HCT116 (cell line): ENCODE measurements around the gene ETS1. TPM values are rescaled to one million over a fixed set of nuclear protein-coding genes. Genes with fewer than 3 reads are reported as not detected.

Experiments
- ATAC-seq: fragments of 200-7000 bp; cut with Tn5 transposase; 2 replicates; pipeline ENCODE4 v1.9.1; 2020; ENCODE audit warnings: mild to moderate bottlenecking, moderate library complexity
- BruUV-seq: library from RNA; stranded (reverse); fragments of 400-500 nt; replicated peaks from 2 replicates; lab custom pipeline; 2021; lab: Mats Ljungman, UMichigan
- CTCF ChIA-PET: fragments of 300-600 bp; sonication (Branson Sonifier 250); formaldehyde crosslinking; loops from one replicate; lab custom pipeline; 2021; ENCODE audit warnings: antibody characterized with exemption; lab: Charles Lee
- POLR2A ChIA-PET: fragments of 300-600, 350-600 bp; sonication (Branson Sonifier 250); formaldehyde crosslinking; loops from one replicate; lab custom pipeline; 2021; ENCODE audit warnings: antibody characterized with exemption; lab: Charles Lee
- RAD21 ChIA-PET, 2 experiments: fragments of 300-600 bp; sonication (Branson Sonifier 250); formaldehyde crosslinking; loops; one replicate each; lab custom pipeline; 2023; ENCODE audit warnings: low total read pairs in 2 of 2; ENCODE audit not compliant: uncharacterized antibody in 2 of 2, unreplicated experiment in 2 of 2, low non-redundant PET in 1 of 2; lab: Charles Lee
- DNase-seq: peaks from one replicate; pipeline ENCODE4 v3.0.0-alpha.2; 2010; ENCODE audit warnings: low read depth, low spot score
- H2AFZ ChIP-seq: fragments of 200-600 bp; shearing (Covaris generic), sonication (generic); 2 replicates; pipeline ENCODE4 v1.6.1; 2017; ENCODE audit warnings: low read depth, mixed run types, mixed read lengths, antibody characterized with exemption, low read length; ENCODE audit not compliant: poor library complexity, severe bottlenecking
- H3K27ac ChIP-seq: 2 replicates; pipeline ENCODE4 v1.5.1; 2012; ENCODE audit warnings: low read depth, low read length
- H3K27me3 ChIP-seq: fragments of 200-600 bp; sonication (generic); 2 replicates; pipeline ENCODE4 v1.6.1; 2016; ENCODE audit warnings: mixed run types, low read length, mixed read lengths; ENCODE audit not compliant: insufficient read depth
- H3K36me3 ChIP-seq, 2 experiments: fragments of 200-500 bp in 1 of 2; fragments of 200-600 bp in 1 of 2; sonication (Bioruptor generic) in 1 of 2; sonication (generic) in 1 of 2; 2 replicates each; pipeline versions ENCODE4 v1.5.1 to v1.6.1; 2014 to 2016; ENCODE audit warnings: low read length in 2 of 2, inconsistent platforms in 1 of 2, mixed read lengths in 1 of 2, mixed run types in 1 of 2; ENCODE audit not compliant: insufficient read depth in 2 of 2, control insufficient read depth in 1 of 2
- H3K4me1 ChIP-seq, 2 experiments: fragments of 200-600 bp in 1 of 2; sonication (generic) in 1 of 2; 2 replicates each; pipeline versions ENCODE4 v1.5.1 to v1.6.1; 2012 to 2017; ENCODE audit warnings: low read length in 2 of 2, inconsistent platforms in 1 of 2, mild to moderate bottlenecking in 1 of 2, mixed read lengths in 1 of 2, mixed run types in 1 of 2, moderate library complexity in 1 of 2; ENCODE audit not compliant: insufficient read depth in 2 of 2, control insufficient read depth in 1 of 2
- H3K4me2 ChIP-seq: fragments of 200-600 bp; sonication (generic); 2 replicates; pipeline ENCODE4 v1.6.1; 2017; ENCODE audit warnings: mixed run types, low read length, mixed read lengths
- H3K4me3 ChIP-seq, 2 experiments: fragments of 200-600 bp in 1 of 2; sonication (generic) in 1 of 2; replicated peaks in 1 of 2; 2 replicates each; pipeline ENCODE4 v1.5.1; 2011 to 2016; ENCODE audit warnings: low read length in 2 of 2, control low read depth in 1 of 2, low read depth in 1 of 2, mild to moderate bottlenecking in 1 of 2, mixed read lengths in 1 of 2, mixed run types in 1 of 2
- H3K79me2 ChIP-seq: fragments of 200-600 bp; sonication (generic); 2 replicates; pipeline ENCODE4 v1.6.1; 2017; ENCODE audit warnings: mild to moderate bottlenecking, mixed run types, low read length, moderate library complexity, mixed read lengths; ENCODE audit not compliant: insufficient read depth
- H3K9ac ChIP-seq: fragments of 200-600 bp; sonication (generic); 2 replicates; pipeline ENCODE4 v1.6.1; 2016; ENCODE audit warnings: low read length, mixed read lengths
- H3K9me2 ChIP-seq: fragments of 200-600 bp; sonication (generic), shearing (Covaris generic); 2 replicates; pipeline ENCODE4 v1.6.1; 2017; ENCODE audit warnings: mixed run types, mild to moderate bottlenecking, moderate library complexity; ENCODE audit not compliant: insufficient read depth
- H3K9me3 ChIP-seq, 2 experiments: fragments of 200-500 bp in 1 of 2; fragments of 200-600 bp in 1 of 2; sonication (Bioruptor generic) in 1 of 2; sonication (generic) in 1 of 2; 2 replicates each; pipeline ENCODE4 v1.6.1; 2014 to 2017; ENCODE audit warnings: low read length in 2 of 2, mixed read lengths in 2 of 2, inconsistent platforms in 1 of 2, low read depth in 1 of 2, mild to moderate bottlenecking in 1 of 2, mixed run types in 1 of 2, moderate library complexity in 1 of 2; ENCODE audit not compliant: control insufficient read depth in 1 of 2, insufficient read depth in 1 of 2
- H4K20me1 ChIP-seq: fragments of 200-600 bp; sonication (generic), shearing (Covaris generic); 2 replicates; pipeline ENCODE4 v1.6.1; 2017; ENCODE audit warnings: mixed run types, mild to moderate bottlenecking, moderate library complexity; ENCODE audit not compliant: insufficient read depth
- ATF3 ChIP-seq: IDR thresholded peaks from 2 replicates; pipeline ENCODE4 v1.6.1; 2012
- CBX3 ChIP-seq: IDR thresholded peaks from 2 replicates; pipeline ENCODE4 v1.6.1; 2012; ENCODE audit warnings: low read depth
- CEBPB ChIP-seq: IDR thresholded peaks from 2 replicates; pipeline ENCODE4 v1.6.1; 2012; ENCODE audit warnings: low read depth
- EGR1 ChIP-seq: IDR thresholded peaks from 2 replicates; pipeline ENCODE4 v1.6.1; 2012; ENCODE audit warnings: low read depth
- ELF1 ChIP-seq: IDR thresholded peaks from 2 replicates; pipeline ENCODE4 v1.6.1; 2012; ENCODE audit warnings: low read depth, borderline replicate concordance
- EZH2 ChIP-seq: fragments of 200-600 bp; sonication (generic); IDR thresholded peaks from 2 replicates; pipeline ENCODE4 v1.6.1; 2017; ENCODE audit warnings: antibody characterized with exemption, mixed run types
- FOSL1 ChIP-seq: IDR thresholded peaks from 2 replicates; pipeline ENCODE4 v1.6.1; 2012; ENCODE audit warnings: low read depth
- JUND ChIP-seq: IDR thresholded peaks from 2 replicates; pipeline ENCODE4 v1.6.1; 2012
- MAX ChIP-seq: IDR thresholded peaks from 2 replicates; pipeline ENCODE4 v1.6.1; 2012
- POLR2A ChIP-seq: IDR thresholded peaks from 2 replicates; pipeline ENCODE4 v1.7.0; 2011; ENCODE audit warnings: borderline replicate concordance; ENCODE audit not compliant: insufficient read depth, insufficient read length; ENCODE audit errors: extremely low read depth
- POLR2AphosphoS5 ChIP-seq: IDR thresholded peaks from 2 replicates; pipeline ENCODE4 v1.6.1; 2011; ENCODE audit warnings: mild to moderate bottlenecking, low read depth, low read length, moderate library complexity
- RAD21 ChIP-seq: IDR thresholded peaks from 2 replicates; pipeline ENCODE4 v1.6.1; 2012; ENCODE audit warnings: low read depth, mild to moderate bottlenecking
- SIN3A ChIP-seq: IDR thresholded peaks from 2 replicates; pipeline ENCODE4 v1.6.1; 2012; ENCODE audit warnings: low read depth
- SP1 ChIP-seq: IDR thresholded peaks from 2 replicates; pipeline ENCODE4 v1.6.1; 2012; ENCODE audit warnings: low read depth
- TCF7L2 ChIP-seq: IDR thresholded peaks from 2 replicates; pipeline ENCODE4 v1.7.0; 2011; ENCODE audit warnings: borderline replicate concordance, inconsistent platforms; ENCODE audit not compliant: insufficient read depth, insufficient read length; ENCODE audit errors: extremely low read depth
- YY1 ChIP-seq: IDR thresholded peaks from 2 replicates; pipeline ENCODE4 v1.6.1; 2011; ENCODE audit warnings: low read length, low read depth, moderate library complexity, mild to moderate bottlenecking; ENCODE audit not compliant: insufficient replicate concordance; ENCODE audit errors: extremely low read depth
- ZFX ChIP-seq: fragments of 450-650 bp; IDR thresholded peaks from 2 replicates; pipeline ENCODE4 v1.6.1; 2017
- ZNF274 ChIP-seq: fragments of 200-500 bp; sonication (Bioruptor generic); IDR thresholded peaks from 2 replicates; pipeline ENCODE4 v1.6.1; 2014; ENCODE audit warnings: mild to moderate bottlenecking, low read depth, low read length, inconsistent platforms
- intact Hi-C: fragments of 100-400 bp; cut with micrococcal nuclease; formaldehyde crosslinking; loops from 2 replicates; pipeline ENCODE4 v1.10.0; 2022
- total RNA-seq: library from RNA; stranded (reverse); gene quantifications from one replicate; pipeline ENCODE4 v1.2.1, GENCODE V29; 2021; ENCODE audit not compliant: unreplicated experiment
- TF ChIP-seq, protein P1 (sequence below): IDR thresholded peaks from 2 replicates; pipeline ENCODE4 v1.6.1; 2012; ENCODE audit warnings: low read depth

Gene ETS1
- total RNA-seq, 1 experiment from 2014 or later = 9.2 TPM

- no TSS peak for BruUV-seq
- intact Hi-C loops = no loop called here
- CTCF ChIA-PET = no interaction called here
These were observed 24.1 kb downstream of the ETS1 start for GRCh38 chr11:128563308-128563707.

DNA sequence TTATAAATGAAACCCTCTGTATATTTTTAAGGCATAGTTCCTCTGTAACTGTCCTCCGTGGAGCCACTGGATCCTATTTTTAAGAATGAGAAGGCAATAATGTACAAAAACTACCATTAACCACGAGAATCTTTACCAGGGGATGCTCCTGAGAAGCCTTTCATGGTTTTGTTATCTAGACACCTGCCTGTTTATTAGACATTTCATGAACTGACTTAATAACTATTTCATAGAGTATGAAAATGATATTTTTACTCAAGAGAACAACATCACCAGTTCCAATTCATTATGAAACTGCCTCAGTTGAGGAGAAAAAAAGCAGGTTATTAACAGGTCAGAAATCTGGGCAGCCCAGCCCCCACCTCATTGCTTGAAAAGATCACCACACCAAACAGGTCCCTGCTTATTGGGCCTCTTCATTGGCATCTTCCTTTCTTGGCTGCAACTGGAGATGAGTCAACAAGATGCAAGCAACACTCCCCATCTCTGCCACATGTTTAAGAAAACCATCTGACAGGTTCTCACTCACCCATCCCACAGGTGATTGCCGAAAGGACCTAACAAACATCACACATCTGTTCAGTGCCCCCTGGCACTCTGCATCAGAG lies 27.8 kb downstream of the ETS1 start:
- H3K79me2 ChIP-seq = no peaks in the 10 kb centered on the region
- no peak for ATAC-seq
- H4K20me1 ChIP-seq = no peaks in the 10 kb centered on the region
- CTCF ChIA-PET = no interaction called here
- no TSS peak for BruUV-seq
- no peak overlapping the region for H3K9ac ChIP-seq
- H3K27ac ChIP-seq = no peak overlapping the region
- no peaks in the 10 kb centered on the region for H3K36me3 ChIP-seq
- H3K27me3 ChIP-seq = no peaks in the 10 kb centered on the region
- no peaks in the 10 kb centered on the region for H3K4me1 ChIP-seq
- no peaks in the 10 kb centered on the region for H3K9me3 ChIP-seq
- RAD21 ChIA-PET = no interaction called here
- no peak overlapping the region for H3K4me3 ChIP-seq
- no peak for TF ChIP-seq ZFX
- no peak for TF ChIP-seq SP1
- TF ChIP-seq RAD21 = no peak
- no peak for TF ChIP-seq ZNF274
- no peak for TF ChIP-seq YY1
- TF ChIP-seq, protein P1, sequence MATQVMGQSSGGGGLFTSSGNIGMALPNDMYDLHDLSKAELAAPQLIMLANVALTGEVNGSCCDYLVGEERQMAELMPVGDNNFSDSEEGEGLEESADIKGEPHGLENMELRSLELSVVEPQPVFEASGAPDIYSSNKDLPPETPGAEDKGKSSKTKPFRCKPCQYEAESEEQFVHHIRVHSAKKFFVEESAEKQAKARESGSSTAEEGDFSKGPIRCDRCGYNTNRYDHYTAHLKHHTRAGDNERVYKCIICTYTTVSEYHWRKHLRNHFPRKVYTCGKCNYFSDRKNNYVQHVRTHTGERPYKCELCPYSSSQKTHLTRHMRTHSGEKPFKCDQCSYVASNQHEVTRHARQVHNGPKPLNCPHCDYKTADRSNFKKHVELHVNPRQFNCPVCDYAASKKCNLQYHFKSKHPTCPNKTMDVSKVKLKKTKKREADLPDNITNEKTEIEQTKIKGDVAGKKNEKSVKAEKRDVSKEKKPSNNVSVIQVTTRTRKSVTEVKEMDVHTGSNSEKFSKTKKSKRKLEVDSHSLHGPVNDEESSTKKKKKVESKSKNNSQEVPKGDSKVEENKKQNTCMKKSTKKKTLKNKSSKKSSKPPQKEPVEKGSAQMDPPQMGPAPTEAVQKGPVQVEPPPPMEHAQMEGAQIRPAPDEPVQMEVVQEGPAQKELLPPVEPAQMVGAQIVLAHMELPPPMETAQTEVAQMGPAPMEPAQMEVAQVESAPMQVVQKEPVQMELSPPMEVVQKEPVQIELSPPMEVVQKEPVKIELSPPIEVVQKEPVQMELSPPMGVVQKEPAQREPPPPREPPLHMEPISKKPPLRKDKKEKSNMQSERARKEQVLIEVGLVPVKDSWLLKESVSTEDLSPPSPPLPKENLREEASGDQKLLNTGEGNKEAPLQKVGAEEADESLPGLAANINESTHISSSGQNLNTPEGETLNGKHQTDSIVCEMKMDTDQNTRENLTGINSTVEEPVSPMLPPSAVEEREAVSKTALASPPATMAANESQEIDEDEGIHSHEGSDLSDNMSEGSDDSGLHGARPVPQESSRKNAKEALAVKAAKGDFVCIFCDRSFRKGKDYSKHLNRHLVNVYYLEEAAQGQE = no peak
- no peak for TF ChIP-seq CEBPB
- no peak for TF ChIP-seq EGR1
- TF ChIP-seq CBX3 = no peak
- no peak for TF ChIP-seq ATF3
- TF ChIP-seq FOSL1 = no peak
- no peak for TF ChIP-seq MAX
- TF ChIP-seq SIN3A = no peak
- peaks cover 3% of the 10 kb centered on the region; the same call in 1 of the 2 replicates for H3K9me2 ChIP-seq
- H3K4me2 ChIP-seq = no peak overlapping the region
- intact Hi-C loops = no loop called here
- no peak for DNase-seq
- no peak overlapping the region for H2AFZ ChIP-seq
- POLR2A ChIA-PET = no interaction called here

More at GRCh38 chr11:128563308-128563707, 24.1 kb downstream of the ETS1 start:
- Histone ChIP-seq H3K79me2 (no peaks in the 10 kb centered on the region), H3K9me2 (peaks cover 3% of the 10 kb centered on the region; the same call in 1 of the 2 replicates), H3K27me3 (peaks cover 12% of the 10 kb centered on the region; the same call in 1 of the 2 replicates), H3K4me1 (no peaks in the 10 kb centered on the region), H3K36me3 (no peaks in the 10 kb centered on the region), H3K4me3 (no peak overlapping the region), H3K9me3 (no peaks in the 10 kb centered on the region), H3K4me2 (no peak overlapping the region), H2AFZ (no peak overlapping the region), H3K9ac (no peak overlapping the region), H3K27ac (no peak overlapping the region), H4K20me1 (no peaks in the 10 kb centered on the region)
- RAD21 ChIA-PET = no interaction called here
- DNase-seq = no peak
- POLR2A ChIA-PET = no interaction called here
- no peak for ATAC-seq
- TF ChIP-seq EGR1 = no peak
- TF ChIP-seq ZFX = no peak
- no peak for TF ChIP-seq TCF7L2
- TF ChIP-seq POLR2AphosphoS5 = no peak
- no peak for TF ChIP-seq ELF1
- TF ChIP-seq RAD21 = no peak
- no peak for TF ChIP-seq EZH2
- TF ChIP-seq POLR2A = no peak
- TF ChIP-seq JUND = no peak
- no peak for TF ChIP-seq FOSL1
- TF ChIP-seq, all 23 proteins: peak for 0
